NCI-H1694 (cell line): ENCODE measurements around the gene DICER1.

ENCODE experiments used
- DNase-seq: peaks from one replicate; lab custom pipeline; 2025; lab: John Stamatoyannopoulos, UW

DICER1 gene

GRCh38 chr14:95038521-95039250, 118.6 kb downstream of the DICER1 start:
- DNase-seq, result no peak

- no peak for DNase-seq
Measured at GRCh38 chr14:95037273-95037672, 120.1 kb downstream of the DICER1 start.
